ENCODE data around the gene SCT. TPM values are rescaled to one million over a fixed set of nuclear protein-coding genes. Genes with fewer than 3 reads are reported as not detected.

Gene SCT
- total RNA-seq, 1 donor from 2014 or later, result not detected

- no peaks in the 10 kb centered on the region for H3K9me3 Mint-ChIP-seq
- peaks cover 8% of the 10 kb centered on the region for H3K27me3 Mint-ChIP-seq (ENCODE audit: low read depth)
- no peak overlapping the region for H3K4me3 Mint-ChIP-seq
- no peak for TF ChIP-seq CTCF (conservative IDR thresholded peaks at IDR 0.05)
- peaks cover 8% of the 10 kb centered on the region for H3K4me1 Mint-ChIP-seq
- H3K36me3 Mint-ChIP-seq (ENCODE audit: low read depth), result no peaks in the 10 kb centered on the region
- no peak overlapping the region for H3K27ac Mint-ChIP-seq (ENCODE audit: unreplicated experiment)
- no peak for DNase-seq (ENCODE audit: low read depth, low spot score)
Observed at GRCh38 chr11:619628-620050, 7.3 kb downstream of the SCT start.

GRCh38 chr11:618856-619627 lies 7.9 kb downstream of the SCT start:
- TF ChIP-seq CTCF (conservative IDR thresholded peaks at IDR 0.05), result no peak
- Mint-ChIP-seq H3K9me3 (no peaks in the 10 kb centered on the region), H3K4me1 (peaks cover 11% of the 10 kb centered on the region), H3K27ac (ENCODE audit: unreplicated experiment) (no peak overlapping the region), H3K27me3 (ENCODE audit: low read depth) (peaks cover 8% of the 10 kb centered on the region), H3K36me3 (ENCODE audit: low read depth) (no peaks in the 10 kb centered on the region), H3K4me3 (no peak overlapping the region)
- DNase-seq (ENCODE audit: low read depth, low spot score), result no peak

GRCh38 chr11:617912-618682 lies 8.9 kb downstream of the SCT start:
- no peaks in the 10 kb centered on the region for H3K36me3 Mint-ChIP-seq (ENCODE audit: low read depth)
- peak overlapping the region; percentile 49 for H3K4me3 Mint-ChIP-seq
- DNase-seq (ENCODE audit: low read depth, low spot score), result no peak
- no peaks in the 10 kb centered on the region for H3K9me3 Mint-ChIP-seq
- TF ChIP-seq CTCF (conservative IDR thresholded peaks at IDR 0.05), result no peak
- H3K27me3 Mint-ChIP-seq (ENCODE audit: low read depth), result peaks cover 3% of the 10 kb centered on the region
- H3K4me1 Mint-ChIP-seq, result peaks cover 11% of the 10 kb centered on the region
- H3K27ac Mint-ChIP-seq (ENCODE audit: unreplicated experiment), result no peak overlapping the region

GRCh38 chr11:617199-617911 lies 9.6 kb downstream of the SCT start:
- H3K4me1 Mint-ChIP-seq, result peaks cover 13% of the 10 kb centered on the region
- no peaks in the 10 kb centered on the region for H3K9me3 Mint-ChIP-seq
- no peaks in the 10 kb centered on the region for H3K36me3 Mint-ChIP-seq (ENCODE audit: low read depth)
- no peak for DNase-seq (ENCODE audit: low read depth, low spot score)
- H3K27me3 Mint-ChIP-seq (ENCODE audit: low read depth), result peaks cover 3% of the 10 kb centered on the region
- H3K4me3 Mint-ChIP-seq, result no peak overlapping the region
- no peak overlapping the region for H3K27ac Mint-ChIP-seq (ENCODE audit: unreplicated experiment)
- no peak for TF ChIP-seq CTCF (conservative IDR thresholded peaks at IDR 0.05)

GRCh38 chr11:616320-617198 lies 10.4 kb downstream of the SCT start:
- no peak for DNase-seq (ENCODE audit: low read depth, low spot score)
- H3K4me1 Mint-ChIP-seq, result peaks cover 16% of the 10 kb centered on the region
- peaks cover 6% of the 10 kb centered on the region for H3K27me3 Mint-ChIP-seq (ENCODE audit: low read depth)
- TF ChIP-seq CTCF (conservative IDR thresholded peaks at IDR 0.05), result no peak
- H3K36me3 Mint-ChIP-seq (ENCODE audit: low read depth), result peaks cover 3% of the 10 kb centered on the region
- H3K4me3 Mint-ChIP-seq, result peak overlapping the region; percentile 86
- no peaks in the 10 kb centered on the region for H3K9me3 Mint-ChIP-seq
- H3K27ac Mint-ChIP-seq (ENCODE audit: unreplicated experiment), result no peak overlapping the region
